HG02588 (cell line): Measurements from ENCODE around the gene ZSWIM4.
"Not testable (repeated sequence)": the region's sequence is repeated elsewhere in the genome, so short reads cannot be mapped to it uniquely, and the experiment has no call there.

ENCODE experiments used
- ATAC-seq: cut with Tn5 transposase; IDR thresholded peaks from one replicate; pipeline ENCODE4 v1.9.1; 2021; ENCODE audit warnings: mild to moderate bottlenecking, moderate library complexity; ENCODE audit not compliant: unreplicated experiment

ZSWIM4 gene

DNA sequence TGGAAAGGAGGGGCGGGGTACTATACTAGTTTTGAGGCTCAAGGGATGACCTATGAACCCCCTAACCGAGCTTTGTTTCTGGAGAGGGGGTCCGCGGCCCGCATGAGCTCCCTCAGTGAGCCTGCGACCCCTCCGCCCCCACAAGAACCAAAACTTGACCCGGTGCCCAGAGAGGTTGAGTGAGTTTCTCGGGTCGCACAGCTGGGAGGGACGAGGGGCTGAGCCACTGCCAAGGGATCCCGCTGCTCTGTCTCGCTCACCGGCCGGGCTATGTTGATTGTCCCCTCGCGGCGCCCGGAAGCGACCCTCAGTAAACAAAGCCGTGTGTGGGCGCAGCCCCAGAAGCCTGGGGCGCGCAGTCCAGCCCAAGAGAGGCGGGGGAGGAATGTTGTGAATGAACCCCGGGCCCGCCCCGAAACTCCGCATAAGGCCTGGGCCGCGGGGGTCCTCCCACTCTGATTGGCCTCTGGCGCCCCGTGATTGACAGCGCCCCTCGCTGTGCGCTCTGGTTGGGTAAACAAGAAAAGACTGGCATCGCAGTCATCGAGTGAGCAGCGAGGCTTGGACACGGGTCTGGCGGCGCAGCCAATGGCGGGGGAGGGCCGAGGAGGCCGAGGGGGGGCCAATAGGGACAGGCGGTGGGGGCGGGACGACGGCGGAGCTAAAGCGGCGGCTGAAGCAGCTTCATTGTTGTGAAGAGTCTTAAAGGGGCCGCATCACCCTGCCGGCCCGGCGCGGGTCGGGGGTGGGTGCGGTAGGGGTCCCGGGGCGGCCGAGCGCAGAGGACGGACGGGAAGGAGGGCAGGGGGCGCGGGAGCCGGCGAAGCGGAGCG is at the start of gene ZSWIM4:
Gene ZSWIM4, plus strand, starts transcription at position 687 of the 833 bp plus-strand sequence. CDS start 206 bp downstream, outside the sequence.
- peak; percentile 88 for ATAC-seq

DNA sequence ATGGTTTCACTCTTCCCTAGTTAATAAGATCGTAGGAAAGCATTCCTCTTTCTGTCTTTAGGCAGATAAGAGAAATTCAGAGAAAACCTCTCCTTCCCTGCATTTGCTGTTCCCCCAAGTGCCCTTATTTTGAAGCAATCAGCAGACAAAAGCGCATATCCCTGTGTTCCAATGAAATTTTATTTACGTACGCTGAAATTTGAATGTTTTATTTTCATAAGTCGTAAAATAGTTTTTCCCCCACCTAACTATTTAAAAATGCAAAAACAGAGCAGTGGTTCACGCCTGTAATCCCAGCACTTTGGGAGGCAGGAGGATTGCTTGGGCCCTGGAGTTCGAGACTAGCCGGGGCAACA is 48.2 kb upstream of the ZSWIM4 start:
- ATAC-seq, result no peak

DNA sequence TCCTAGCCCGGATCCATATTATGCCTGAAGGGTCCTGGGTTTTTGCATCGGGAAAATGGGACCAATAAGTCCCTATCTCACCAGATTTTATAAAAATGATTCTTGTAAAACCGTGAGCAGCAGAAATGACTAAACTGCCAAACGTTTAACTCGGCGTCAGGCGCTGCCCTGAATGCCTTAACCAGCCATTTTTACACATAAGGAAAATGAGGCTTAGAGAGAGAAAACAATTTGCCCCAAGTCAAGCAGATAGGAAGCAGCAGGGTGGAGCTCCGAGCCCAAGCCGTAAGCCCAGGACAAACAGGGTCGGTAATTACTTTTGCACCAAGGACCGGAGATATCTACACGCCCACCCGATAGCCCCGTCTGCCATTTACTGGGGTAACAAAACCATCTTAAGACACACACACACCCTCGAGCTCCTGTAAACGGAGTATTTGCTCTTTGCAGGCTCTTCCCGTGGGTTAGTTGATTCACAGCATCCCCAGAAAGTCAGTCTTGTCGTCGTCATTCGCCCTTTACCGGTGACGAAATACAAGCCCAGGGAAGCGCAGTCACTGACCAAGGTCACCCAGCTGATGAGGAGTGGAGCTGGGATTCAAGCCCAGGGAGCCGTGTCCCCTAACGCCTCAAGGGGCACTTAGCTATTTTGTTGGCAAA is 46.9 kb upstream of the ZSWIM4 start:
- ATAC-seq, result no peak

DNA sequence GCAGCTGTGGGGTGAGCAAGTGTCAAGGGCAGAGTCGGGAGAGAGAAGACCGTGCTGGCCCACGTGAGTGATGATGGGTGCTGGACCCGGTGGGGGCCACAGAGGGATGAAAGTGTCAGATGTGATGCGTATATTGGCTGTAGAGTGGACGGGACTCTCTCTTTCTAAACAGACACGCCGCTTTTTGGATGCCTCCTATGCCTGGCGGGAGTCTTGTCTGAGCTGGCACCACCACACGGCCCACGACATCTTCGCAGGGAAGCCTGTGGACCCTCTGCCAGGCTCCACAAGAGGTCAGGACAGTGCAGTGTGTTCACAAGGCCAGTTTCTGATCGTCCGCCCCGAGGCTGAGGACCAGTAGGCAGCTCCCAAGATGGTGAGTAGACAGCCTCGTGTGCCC is 43.8 kb upstream of the ZSWIM4 start:
- ATAC-seq, result no peak

DNA sequence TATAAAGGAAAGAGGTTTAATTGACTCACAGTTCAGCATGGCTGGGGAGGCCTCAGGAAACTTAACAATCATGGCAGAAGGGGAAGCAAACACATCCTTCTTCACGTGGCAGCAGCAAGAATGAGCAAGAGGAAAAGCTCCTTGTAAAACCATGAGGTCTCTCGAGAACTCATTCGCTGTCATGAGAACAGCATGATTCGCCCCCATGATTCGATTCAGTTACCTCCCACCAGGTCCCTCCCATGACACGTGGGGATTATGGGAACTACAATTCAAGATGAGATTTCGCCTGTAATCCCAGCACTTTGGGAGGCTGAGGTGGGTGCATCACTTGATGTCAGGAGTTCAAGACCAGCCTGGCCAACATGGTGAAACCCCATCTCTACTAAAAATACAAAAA is 41.6 kb upstream of the ZSWIM4 start:
- ATAC-seq, result not testable (repeated sequence)

DNA sequence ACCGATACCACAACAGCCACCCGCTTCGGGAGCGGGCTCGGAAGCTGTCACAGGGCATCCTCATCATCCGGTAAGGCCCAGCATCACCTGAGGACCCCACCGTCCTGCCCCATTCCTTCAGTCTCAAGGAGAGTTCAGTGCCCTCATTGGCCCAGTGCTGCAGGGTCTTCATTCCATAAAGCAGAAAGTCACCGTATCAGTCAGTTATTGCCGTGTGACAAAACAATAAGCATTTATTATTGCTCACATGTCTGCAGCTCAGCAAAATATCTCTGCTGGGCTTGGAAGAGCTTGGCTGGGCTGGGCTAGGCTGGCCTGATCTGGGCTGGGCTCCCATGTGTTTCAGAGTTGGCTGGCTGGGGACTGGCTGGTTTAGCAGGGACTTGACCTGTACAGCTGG is 39.0 kb upstream of the ZSWIM4 start:
- no peak for ATAC-seq

DNA sequence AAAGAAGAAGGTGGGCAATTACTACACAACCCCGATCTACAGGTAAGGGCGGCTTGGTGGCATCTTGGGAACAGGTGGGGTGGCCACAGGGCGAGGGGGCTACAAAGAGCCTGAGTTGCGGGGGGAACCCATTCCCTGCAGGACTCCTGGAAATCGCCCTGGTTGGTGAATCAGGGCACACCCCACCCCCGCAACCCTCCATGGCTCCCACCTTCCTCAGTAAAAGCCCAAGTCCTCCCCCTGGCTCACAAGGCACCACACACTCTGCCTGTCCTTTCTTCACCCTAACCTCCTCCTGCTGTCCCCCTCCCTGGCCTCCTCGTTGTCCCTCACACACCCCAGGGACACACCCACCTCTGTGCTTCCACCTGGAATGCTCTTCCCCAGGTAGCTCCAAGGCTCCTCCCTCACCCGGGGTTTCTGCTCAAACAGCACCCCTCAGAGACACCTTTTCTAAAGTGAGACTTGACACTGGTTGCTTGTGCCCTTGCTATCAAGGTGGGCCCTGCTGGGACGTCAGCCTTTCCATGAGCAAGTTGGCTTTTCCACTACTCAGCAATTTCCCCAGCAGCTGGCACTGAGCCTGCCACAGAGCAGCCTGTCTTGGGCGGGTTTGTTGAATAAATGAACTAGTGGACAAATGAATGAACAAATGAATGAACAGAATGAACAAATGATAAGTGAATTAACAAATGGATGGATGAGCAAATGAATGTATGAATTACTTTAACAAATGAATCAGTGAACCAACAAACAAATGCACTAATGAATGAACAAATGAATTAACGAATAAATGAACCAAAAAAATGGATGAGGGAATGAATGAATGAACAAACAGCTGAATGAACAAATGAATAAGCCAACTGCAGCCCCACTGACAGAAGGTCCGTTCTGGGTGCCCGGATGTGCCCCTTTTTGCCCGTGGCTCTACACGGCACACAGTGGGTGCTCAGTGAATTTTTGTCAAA is 37.2 kb upstream of the ZSWIM4 start:
- ATAC-seq, result no peak

DNA sequence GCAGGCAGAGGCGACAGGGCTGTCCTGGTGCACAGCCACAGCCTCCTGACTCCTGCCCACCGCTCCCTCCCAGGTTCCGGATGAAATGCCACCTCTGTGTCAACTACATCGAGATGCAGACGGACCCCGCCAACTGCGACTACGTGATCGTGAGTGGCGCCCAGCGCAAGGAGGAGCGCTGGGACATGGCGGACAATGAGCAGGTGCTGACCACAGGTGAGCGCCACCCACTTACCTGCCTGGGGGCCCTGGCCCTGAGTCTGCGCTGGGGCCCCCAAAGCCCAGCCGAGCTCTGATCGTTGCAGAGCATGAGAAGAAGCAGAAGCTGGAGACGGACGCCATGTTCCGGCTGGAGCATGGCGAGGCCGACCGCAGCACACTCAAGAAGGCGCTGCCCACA is 36.4 kb upstream of the ZSWIM4 start:
- no peak for ATAC-seq

DNA sequence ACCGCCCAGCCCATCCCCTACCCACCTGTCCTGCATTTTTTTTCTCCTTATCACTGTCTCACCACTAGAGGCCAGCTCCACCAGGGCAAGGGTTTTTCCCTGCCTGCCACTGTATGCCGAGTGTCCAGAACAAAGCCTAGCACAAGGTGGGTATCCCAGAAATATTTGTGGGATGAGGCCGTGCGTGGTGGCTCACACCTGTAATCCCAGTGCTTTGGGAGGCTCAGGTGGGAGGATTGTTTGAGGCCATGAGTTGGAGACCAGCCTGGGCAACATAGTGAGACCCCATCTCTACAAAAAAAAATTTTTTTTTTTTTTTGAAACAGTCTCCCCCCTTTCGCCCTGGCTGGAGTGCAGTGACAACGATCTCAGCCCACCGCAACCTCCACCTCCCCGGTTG is 33.8 kb upstream of the ZSWIM4 start:
- ATAC-seq, result no peak

DNA sequence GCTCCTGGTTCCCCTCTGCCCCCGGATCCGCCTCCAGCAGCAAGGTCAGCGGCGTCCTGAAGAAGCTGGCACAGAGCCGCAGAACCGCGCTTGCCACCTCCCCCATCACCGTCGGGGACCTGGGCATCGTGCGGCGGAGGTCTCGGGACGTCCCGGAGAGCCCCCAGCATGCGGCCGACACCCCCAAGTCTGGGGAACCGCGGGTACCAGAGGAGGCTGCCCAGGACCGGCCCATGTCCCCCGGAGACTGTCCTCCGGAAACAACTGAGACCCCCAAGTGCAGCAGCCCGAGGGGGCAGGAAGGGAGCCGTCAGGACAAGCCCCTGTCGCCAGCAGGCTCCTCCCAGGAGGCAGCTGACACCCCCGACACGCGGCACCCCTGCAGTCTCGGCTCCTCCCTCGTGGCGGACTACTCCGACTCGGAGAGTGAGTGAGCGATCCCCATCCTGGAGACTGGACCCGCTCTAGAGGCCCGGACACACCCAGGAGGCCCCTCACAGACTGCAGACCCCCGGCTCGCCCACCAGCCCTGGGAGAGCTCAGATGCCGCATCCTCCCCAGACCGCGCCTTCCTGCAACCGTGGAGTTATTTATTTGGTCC is 32.5 kb upstream of the ZSWIM4 start:
- ATAC-seq, result no peak

DNA sequence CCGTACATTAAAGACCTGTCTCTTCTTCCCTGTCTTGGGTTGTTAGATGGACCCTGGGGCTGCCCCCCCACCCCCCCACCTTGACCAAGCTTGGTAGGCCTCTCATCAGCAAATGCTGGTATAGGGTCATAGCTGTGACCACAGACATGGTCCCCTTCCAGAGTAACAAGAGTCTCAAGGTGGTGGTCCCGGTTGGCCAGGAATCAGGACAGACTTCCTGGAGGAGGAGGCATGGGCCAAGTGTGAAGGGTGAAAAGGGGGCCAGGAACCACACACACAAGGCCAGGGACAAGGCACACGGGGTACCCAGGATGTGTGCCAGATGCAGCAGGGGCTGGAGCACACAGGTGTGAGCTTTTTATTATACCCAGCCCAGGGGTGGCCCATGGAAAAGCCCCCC is 32.0 kb upstream of the ZSWIM4 start:
- ATAC-seq, result no peak

DNA sequence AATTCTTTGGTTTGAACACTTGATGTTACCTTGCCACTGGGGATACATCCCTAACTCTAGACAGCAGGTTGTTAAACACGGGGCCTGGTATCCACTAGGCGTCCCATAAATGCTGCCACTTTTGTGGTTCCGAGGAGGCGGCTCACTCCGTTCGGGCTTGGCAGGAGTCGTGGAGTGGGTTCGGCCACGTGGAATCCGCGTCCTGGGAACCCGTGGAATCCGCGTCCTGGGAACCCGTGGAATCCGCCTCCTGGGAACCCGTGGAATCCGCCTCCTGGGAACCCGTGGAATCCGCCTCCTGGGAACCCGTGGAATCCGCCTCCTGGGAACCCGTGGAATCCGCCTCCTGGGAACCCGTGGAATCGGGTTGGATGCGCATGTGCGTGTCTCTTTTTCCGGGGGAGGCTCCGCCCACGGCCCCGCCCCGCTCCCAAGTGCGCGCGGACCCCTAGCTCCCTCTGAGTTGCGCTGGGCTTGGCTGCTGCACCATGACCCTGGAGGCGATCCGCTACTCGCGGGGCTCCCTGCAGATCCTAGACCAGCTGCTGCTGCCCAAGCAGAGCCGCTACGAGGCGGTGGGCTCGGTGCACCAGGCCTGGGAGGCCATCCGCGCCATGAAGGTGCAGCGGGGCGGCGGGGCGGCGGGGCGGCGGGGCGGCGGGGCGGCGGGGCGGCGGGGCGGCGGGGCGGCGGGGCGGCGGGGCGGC is 31.0 kb upstream of the ZSWIM4 start, which contains the start of gene MRI1:
Gene MRI1, plus strand, starts transcription at position 422 of the 707 bp plus-strand sequence. Its CDS starts 67 bp downstream, at position 489.
- peak; percentile 46 for ATAC-seq

DNA sequence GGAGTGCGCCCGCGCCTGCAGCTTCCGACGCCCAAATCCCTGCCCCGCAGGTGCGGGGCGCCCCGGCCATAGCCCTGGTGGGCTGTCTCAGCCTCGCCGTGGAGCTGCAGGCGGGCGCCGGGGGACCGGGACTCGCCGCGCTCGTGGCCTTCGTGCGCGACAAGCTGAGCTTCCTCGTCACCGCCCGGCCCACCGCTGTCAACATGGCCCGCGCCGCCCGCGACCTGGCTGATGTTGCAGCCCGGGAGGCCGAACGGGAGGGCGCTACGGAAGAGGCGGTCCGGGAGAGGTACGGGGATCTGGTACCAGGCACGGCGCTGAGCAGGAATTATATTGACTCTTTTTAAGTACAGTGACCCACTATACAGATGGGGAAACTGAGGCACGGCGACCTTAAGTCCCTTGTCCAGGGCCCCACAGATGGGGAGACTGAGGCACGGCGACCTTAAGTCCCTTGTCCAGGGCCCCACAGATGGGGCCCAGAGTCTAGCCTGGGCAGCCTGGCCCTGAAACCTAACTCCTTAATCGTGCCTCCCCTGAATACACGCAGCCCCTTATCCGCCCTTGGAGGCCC is 30.3 kb upstream of the ZSWIM4 start:
- ATAC-seq, result peak; percentile 36

DNA sequence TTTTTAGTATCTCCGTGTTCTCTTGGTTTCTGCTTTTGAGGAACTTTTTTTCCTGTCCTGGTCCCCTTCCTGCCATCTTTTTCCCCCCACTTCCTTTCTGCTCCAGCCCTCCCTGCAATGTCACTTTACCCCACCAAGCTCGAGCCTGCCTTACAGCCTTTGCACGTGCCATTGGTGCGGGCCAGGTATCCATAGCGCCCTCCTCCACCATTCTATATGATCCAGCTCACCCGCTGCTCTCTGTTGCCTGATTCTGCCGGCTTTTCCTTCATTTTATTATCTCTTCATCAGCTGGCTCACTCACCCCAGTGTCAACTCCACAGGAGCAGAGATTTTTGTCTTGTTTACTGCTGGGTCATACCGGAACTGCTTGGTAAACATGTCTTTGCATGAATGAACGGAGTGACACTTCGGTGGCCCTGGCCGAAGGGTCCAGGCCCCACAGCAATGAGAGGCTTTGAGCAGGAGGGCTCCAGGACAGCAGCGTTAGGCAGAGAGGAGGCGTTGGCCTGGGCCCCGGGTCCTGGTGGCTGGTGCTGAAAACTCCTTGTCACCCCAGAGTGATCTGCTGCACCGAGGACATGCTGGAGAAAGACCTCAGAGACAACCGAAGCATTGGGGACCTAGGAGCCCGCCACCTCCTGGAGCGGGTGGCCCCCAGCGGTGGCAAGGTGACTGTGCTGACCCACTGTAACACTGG is 29.7 kb upstream of the ZSWIM4 start:
- ATAC-seq, result no peak

DNA sequence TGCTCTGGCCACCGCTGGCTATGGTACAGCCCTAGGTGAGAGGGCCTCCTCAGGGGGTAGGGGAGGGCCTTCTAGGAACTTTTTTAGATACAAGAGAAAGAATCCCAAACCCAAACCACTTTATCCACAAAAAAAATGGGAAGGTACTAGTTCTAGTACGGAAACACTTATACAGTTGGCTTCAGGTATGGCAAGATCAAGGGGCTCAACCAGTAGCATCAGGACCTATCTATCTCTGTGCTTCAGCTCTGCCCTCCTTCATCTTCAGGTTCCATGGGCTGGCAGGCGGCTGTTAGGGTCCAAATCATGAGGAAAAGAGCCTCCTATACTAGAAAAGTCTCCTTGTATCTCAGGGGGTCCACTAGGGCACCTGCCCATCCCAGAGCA is 29.2 kb upstream of the ZSWIM4 start:
- no peak for ATAC-seq

DNA sequence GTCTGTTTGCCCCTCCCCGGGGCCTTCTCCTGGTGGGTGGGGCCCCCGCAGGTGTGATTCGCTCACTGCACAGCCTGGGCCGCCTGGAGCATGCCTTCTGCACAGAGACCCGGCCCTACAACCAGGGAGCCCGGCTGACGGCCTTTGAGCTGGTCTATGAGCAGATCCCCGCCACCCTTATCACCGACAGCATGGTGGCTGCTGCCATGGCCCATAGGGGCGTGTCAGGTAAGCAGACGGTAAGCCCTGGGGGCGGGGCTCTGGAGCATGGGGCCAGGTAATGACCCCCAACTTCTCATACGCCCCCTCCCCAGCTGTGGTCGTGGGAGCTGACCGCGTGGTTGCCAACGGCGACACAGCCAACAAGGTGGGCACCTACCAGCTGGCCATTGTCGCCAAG is 26.7 kb upstream of the ZSWIM4 start:
- no peak for ATAC-seq

DNA sequence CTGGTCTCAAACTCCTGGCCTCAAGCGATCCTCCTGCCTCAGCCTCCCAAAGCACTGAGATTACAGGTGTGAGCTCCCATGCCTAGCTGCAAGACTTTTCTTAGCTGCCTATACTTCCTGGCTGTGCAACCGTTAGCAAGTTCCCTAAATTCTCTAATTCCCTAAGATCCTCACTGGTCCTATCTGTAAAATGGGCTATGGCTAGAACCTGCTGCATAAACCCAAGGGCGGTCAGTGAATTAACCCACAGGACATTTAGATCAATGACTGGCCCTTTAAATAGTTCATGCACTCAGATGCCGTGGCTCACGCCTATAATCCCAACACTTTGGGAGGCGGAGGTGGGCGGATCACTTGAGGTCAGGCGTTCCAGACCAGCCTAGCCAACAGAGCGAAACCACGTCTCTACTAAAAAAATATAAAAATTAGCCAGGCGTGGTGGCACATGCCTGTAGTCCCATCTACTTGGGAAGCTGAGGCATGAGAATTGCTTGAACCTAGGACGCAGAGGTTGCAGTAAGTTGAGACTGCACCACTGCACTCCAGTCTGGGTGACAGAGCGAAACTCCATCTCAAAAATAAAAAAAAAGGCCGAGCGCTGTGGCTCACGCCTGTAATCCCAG is 25.1 kb upstream of the ZSWIM4 start:
- no peak for ATAC-seq

DNA sequence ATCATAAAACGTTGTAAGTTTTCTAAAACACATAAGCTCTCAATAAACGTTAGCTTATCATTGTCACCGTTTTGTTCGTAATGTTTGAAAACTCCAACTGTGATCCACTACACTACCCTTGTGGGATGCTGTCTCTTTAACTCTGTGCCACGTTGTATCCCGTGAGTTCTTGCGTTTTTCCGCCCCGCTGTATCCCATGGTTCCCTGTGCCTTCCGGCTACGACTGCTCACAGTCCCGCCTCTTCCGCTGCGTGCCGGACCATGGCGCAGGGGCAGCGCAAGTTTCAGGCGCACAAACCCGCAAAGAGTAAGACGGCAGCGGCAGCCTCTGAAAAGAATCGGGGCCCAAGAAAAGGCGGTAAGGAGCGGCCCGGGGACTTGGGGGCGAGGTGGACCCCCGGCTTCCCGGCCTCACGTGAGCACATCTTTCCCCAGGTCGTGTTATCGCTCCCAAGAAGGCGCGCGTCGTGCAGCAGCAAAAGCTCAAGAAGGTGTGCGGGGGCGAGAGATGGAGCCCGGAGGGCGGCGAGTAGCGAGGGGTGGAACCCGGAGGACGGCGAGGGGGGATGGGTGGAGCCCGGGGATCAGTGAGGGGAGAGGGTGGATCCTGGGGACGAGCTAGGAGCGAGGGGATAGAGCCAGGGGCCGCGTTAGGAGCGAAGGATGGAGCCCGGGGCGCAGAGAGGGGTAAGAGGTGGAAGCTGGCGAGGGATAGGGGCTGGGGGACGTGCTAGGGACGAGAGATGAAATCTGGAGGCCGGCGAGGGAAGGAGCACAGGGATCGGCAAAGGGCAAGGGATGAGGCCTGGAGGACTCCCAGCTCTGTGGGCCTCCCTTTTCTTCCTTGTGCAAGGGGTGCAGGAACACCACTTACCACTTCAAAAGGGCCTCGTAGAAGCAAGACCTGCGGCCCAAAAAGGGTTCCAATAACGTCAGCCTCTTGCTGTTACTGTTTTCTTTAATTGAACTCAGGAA is 20.7 kb upstream of the ZSWIM4 start, which contains the start of gene C19orf53:
Gene C19orf53, plus strand, starts transcription at position 240 of the 975 bp plus-strand sequence. Its CDS starts 22 bp downstream, at position 262.
- peak; percentile 81 for ATAC-seq
